ENCODE measurements around the gene FADS1.

The FADS1 gene

DNA sequence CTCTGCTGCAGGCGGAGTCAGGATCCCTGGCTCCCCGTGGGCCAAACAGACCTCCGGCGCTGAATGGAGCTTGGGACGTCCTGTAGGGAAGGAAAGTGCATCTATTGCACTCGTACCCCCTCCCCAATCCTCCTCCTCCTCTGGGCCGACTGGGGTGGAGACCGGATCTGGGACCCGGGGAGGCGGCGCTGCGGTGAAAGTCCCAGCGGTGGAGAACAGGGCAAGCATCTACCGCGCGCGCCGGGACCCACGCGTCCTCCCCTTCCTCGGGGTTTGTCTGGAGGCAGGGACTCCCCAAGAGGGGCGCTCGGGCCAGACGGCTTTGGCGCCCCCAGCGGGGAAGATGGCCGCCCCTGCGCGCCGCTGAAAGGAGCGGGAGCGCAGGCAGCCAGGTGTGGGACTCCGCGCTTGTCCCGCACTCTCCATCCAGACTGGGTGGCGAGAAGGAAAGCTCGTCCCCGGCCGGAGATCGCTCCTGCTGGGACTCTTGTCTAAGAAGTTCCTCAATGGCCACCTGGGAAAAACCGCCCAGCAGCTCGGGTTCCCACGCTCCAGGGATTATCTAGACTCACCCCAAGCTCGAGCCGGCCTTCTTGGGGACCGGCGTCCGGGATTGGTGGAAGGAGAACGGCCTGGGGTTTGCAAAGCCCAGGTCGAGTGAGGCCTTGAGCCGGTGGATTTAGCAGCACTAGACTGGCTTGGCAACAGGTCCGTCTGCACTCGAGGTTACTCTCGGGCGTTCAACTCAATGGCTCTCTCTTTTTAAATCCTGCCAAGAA, 12.0 kb upstream of the FADS1 start:
- in situ Hi-C loops (cut with HindIII; ENCODE audit: low pct_unique_long_range_greater_than_20kb, low sequenced_read_pairs), result no loop called here
- no peak for DNase-seq (ENCODE audit: low read depth in 1 of 2, low spot score in 1 of 2)
- no peak for TF ChIP-seq JUND (IDR thresholded peaks at IDR 0.05; ENCODE audit: low read depth)

DNA sequence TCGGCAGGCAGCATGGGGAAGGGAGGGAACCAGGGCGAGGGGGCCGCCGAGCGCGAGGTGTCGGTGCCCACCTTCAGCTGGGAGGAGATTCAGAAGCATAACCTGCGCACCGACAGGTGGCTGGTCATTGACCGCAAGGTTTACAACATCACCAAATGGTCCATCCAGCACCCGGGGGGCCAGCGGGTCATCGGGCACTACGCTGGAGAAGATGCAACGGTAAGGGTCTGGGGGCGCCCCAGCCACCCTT, 11.5 kb upstream of the FADS1 start:
- in situ Hi-C loops (cut with HindIII; ENCODE audit: low pct_unique_long_range_greater_than_20kb, low sequenced_read_pairs), result no loop called here
- no peak for DNase-seq (ENCODE audit: low read depth in 1 of 2, low spot score in 1 of 2)
- TF ChIP-seq JUND (IDR thresholded peaks at IDR 0.05; ENCODE audit: low read depth), result no peak

DNA sequence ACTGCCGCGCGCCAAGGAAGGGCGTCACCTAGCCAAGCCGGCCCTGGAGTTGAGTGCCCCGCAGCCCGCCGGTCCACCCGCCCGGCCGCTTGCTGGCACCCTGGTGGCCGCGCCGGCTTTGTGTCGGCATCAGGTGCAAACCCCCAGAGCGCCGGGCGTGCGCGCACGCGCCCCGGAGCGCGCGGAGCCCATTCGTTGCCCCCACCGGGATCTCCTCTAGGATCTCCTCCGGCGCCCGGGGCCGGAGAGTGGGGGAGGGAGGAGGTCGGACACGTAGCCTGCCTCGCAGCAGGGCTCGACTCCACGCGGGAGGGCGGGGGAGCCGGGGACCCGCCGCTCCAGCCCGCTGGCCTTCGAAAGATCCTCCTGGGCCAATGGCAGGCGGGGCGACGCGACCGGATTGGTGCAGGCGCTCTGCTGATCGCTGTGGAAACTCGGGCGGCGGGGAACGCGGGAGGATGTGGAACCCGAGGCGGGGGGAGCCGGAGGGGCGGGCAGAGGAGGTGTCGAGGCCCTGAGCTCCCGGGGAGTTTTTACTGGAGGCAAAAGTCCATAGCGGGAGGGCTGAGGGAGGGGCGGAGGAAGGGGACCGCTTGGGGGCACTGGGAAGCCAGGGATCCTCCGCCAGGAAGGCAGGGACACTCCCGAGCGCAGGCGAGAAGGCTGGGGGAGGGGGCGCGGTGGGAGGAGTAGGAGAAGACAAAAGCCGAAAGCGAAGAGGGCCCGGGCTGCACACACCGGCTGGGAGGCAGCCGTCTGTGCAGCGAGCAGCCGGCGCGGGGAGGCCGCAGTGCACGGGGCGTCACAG, 11.0 kb upstream of the FADS1 start, which contains the start of gene FADS2:
Gene FADS2 (plus strand): TSS at position 730 of the 808 bp plus-strand sequence. CDS start 91 bp downstream, outside the sequence.
- no peak for TF ChIP-seq JUND (IDR thresholded peaks at IDR 0.05; ENCODE audit: low read depth)
- in situ Hi-C loops (cut with HindIII; ENCODE audit: low pct_unique_long_range_greater_than_20kb, low sequenced_read_pairs), result no loop called here
- DNase-seq (ENCODE audit: low read depth in 1 of 2, low spot score in 1 of 2), result peak in 1 of 2 experiments; percentile 55

DNA sequence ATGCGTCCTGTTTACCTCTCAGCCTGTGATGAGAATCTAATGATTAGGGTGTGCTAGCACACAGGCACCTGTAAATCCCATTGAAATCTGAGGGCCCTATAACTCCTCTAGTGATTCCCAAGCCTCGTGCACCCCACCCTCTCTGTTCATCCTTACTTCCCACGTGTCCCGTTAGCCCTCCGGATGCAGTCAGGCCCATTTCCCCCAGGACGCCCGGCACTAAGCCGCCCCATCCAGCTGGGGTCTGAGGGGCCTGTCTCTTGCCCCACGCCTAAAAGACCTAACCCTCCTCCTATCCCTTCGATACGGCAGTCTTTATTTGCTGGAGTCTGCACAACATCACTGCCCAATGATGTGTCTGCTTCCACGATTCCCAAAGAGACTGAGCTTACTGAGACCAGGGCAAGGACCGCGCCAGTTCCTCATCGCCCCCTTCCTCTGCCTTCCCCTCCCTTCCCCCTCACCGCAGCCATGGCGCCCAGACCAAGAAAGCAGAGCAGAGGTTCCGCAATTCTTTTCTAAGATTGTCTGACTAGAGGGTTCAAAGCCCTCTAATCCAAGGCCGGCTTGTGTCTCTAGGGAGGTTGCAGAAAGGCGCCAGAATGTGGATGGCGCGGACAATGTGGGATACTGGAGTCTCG, 10.2 kb upstream of the FADS1 start:
- no peak for TF ChIP-seq JUND (IDR thresholded peaks at IDR 0.05; ENCODE audit: low read depth)
- no peak for DNase-seq (ENCODE audit: low read depth in 1 of 2, low spot score in 1 of 2)
- in situ Hi-C loops (cut with HindIII; ENCODE audit: low pct_unique_long_range_greater_than_20kb, low sequenced_read_pairs), result no loop called here

DNA sequence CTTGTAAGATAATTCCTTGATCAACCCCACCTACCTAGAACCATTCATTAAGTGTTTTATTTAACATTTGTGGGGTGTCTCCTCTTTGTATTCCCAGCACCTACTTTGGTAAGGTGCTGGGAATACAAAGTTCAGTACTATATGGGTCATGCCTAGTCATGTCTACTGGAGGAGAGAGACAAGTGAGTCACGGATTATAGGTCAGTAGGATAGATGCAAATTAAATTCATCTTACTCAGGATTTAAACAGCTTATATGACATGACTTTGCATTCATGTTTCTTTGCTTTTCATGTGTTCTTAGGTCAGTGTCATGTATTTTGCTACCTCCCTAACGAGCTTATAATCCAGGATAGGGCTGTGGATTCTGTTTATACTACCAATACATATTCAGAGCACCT, 3.4 kb upstream of the FADS1 start:
- TF ChIP-seq JUND (IDR thresholded peaks at IDR 0.05; ENCODE audit: low read depth), result no peak
- DNase-seq (ENCODE audit: low read depth in 1 of 2, low spot score in 1 of 2), result no peak
- in situ Hi-C loops (cut with HindIII; ENCODE audit: low pct_unique_long_range_greater_than_20kb, low sequenced_read_pairs), result no loop called here

DNA sequence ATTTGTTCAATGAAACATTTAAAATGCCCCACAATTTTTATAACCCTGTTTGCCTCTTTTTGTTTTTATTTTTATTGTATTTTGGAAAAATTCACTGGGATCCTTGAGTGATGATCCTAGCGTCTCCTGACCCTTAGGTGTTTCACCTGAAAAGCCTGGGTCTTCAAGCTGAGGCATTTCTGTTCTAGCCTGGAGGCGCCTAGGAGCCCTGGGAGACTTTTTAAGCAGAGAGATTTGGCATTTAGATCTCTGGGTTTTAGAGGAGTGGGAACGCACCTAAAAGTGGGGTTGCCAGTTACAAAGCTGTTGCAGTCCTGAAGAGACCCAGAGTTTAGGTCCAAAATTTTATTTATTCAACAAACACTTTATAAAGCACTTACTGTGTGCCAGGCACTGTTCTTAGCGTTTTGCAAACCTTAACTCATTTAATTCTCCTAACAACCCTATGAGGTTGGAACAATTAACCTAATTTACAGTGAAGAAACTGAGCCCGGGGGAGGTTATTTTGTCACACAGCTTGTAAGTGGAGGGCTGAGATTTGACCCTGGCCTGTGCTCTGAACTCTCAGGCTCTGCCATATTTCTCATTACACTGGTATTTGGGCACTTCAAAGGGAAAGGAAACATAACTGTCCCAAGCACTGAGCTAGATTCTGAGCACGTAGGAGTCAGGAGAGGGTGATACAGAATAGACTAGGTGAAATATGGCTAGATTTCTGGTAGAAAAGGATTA, 834 bp upstream of the FADS1 start:
- DNase-seq (ENCODE audit: low read depth in 1 of 2, low spot score in 1 of 2), result no peak
- TF ChIP-seq JUND (IDR thresholded peaks at IDR 0.05; ENCODE audit: low read depth), result no peak
- in situ Hi-C loops (cut with HindIII; ENCODE audit: low pct_unique_long_range_greater_than_20kb, low sequenced_read_pairs), result no loop called here

DNA sequence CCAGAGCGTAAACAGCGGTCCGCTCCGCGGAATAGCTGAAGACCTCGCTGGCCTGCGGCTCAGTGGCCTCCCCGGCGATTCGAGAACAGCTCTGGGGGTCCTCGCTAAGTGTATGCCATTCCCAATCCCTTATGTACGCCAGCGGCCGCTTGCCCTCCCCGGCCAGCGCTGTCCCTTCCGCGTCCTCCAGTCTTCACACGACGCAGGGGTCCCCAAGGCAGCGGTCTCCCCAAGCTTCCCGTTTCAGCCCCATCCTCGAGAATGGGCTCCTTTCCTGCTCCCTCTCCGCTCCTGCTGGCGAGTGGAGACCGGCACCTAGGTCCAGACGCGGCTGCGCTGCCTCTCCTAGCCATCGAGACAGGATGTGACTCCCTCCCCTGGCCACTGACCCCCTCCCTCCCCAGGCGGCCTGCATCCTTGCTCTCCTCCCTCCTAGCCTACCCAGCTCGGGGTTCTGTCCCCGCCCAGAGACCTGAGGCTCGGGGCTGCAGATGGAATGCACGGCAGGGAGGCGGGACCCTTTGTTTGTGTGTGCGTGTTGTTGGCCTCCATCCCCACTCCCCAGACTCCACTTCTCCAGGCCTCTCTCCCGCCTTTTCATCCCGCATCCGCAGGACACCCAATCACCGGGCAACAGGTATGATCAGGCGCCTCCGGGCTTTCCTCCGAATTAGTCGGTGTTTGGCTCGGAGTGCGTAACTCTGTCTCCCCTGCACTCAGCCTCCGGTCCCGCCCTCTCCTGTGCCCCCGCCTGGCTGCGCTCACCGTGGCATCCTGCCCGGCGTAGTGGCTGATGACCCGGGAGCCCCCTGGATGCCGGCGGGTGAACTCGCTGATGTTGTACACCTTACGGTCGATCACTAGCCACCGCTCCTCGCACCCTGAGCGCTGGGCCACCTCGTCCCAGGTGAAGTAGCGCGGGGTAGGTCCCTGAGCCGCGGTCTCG, 740 bp downstream of the FADS1 start:
- TF ChIP-seq JUND (IDR thresholded peaks at IDR 0.05; ENCODE audit: low read depth), result no peak
- peak; percentile 79 to 82 for DNase-seq (ENCODE audit: low read depth in 1 of 2, low spot score in 1 of 2)
- in situ Hi-C loops (cut with HindIII; ENCODE audit: low pct_unique_long_range_greater_than_20kb, low sequenced_read_pairs), result no loop called here

DNA sequence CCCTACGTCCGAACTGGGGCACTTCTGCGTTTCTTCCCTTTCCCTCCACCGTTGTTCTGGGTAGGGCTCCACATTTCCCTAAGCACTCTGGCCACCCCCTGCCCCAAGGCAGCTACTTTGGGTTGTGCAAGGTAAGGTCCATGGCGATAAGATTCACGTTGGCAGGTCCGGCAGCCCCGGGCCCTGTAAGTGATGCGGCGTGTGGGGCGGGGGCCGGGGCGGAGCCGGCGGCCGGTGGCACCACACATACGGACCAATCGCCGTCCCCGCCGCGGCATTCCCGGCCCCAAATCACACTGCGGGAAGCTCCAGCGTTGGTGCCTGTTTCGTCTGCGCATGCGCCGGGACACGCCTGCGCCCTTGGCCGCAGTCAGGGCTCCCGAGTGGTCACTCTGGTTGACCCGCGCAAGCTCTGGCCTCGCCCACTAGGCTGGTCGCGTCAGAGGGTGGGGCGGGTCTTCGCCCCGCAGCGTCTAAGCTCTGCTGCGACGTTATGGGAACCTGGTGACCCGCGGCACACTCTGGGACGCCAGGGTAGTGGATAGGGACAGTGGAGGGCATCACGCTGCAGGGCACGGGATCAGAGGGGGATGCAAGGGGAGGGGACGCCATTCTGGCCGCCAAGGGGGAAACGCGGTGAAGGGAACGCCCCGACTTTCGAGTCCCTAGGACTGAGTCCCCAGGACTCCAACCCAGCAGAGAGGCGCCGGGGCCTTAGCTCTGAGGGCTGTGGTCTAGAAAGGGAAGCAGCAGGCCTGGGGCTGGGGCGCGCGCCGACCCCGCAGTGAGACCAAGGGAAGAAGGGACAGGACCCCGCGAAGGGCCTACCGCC, 1.6 kb downstream of the FADS1 start:
- in situ Hi-C loops (cut with HindIII; ENCODE audit: low pct_unique_long_range_greater_than_20kb, low sequenced_read_pairs), result no loop called here
- no peak for TF ChIP-seq JUND (IDR thresholded peaks at IDR 0.05; ENCODE audit: low read depth)
- DNase-seq (ENCODE audit: low read depth in 1 of 2, low spot score in 1 of 2), result peak; percentile 97 to 98

DNA sequence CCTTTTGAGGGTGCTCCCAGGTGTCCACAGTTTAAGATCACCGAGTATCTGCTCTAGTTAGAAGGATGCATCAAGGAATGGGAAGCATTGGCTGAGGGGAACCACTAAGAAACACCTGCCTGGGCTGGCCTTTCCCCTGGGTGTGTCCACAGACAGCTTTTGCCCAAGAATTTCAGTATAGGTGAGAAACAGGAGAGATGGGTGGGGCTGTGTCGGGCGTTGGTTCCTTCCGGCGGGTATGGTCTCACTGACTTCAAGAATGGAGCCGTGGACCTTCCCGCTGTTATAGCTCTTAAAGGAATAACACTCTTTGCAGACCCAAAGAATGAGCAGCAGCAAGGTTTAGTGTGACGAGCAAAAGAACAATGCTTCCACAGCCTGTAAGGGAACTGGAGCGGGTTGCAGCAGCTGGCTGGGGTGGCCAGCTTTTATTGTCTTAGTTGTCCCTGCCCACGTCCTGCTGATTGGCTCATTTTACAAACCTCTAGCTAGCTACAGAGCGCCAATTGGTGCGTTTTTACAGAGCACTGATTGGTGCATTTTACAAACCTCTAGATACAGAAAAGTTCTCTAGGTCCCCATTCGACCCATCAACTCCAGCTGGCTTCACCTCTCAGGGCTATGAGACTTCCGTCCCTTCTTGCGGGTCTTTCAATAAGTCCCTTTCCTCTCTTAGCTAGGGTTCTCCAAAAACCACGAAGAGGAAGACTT, 2.4 kb downstream of the FADS1 start:
- TF ChIP-seq JUND (IDR thresholded peaks at IDR 0.05; ENCODE audit: low read depth), result no peak
- peak in 1 of 2 experiments; percentile 63 for DNase-seq (ENCODE audit: low read depth in 1 of 2, low spot score in 1 of 2)
- in situ Hi-C loops (cut with HindIII; ENCODE audit: low pct_unique_long_range_greater_than_20kb, low sequenced_read_pairs), result no loop called here

DNA sequence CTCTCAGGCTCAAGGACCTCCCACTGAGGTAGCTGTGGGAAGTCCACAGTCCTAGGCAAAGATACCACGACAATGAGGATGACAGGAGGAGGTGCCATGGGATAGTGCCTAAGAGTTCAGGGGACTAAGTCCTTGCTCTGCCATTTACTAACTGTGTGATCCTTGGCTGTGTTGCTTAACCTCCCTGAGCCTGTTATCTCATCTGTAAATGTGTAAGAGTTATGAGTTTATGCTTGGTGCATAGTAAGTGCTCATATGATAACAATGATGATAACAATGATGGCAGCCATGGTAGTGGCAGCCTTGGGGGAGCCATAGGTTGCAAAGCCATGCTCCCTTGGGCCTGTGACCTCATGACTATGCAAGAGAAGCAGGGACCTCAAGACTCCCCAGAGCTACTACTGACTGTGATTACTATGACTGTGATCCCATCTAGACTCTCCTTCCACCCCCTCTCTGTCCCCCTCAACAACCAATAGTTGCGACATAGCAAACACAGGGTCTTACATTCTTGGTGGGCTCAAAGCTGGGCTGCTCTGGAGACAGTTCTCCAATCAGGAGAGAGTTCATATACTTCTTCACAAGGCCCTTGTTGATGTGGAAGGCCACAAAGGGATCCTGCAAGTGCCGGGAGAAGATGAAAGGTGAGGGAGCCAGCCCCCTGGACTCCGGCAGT, 3.9 kb downstream of the FADS1 start:
- no peak for DNase-seq (ENCODE audit: low read depth in 1 of 2, low spot score in 1 of 2)
- TF ChIP-seq JUND (IDR thresholded peaks at IDR 0.05; ENCODE audit: low read depth), result no peak
- in situ Hi-C loops (cut with HindIII; ENCODE audit: low pct_unique_long_range_greater_than_20kb, low sequenced_read_pairs), result no loop called here
